ENCODE data around the gene GASK1A. TPM values are rescaled to one million over a fixed set of nuclear protein-coding genes. Genes with fewer than 3 reads are reported as not detected.

GASK1A gene
- total RNA-seq, 1 experiment from 2014 or later = 5.4 TPM

DNA sequence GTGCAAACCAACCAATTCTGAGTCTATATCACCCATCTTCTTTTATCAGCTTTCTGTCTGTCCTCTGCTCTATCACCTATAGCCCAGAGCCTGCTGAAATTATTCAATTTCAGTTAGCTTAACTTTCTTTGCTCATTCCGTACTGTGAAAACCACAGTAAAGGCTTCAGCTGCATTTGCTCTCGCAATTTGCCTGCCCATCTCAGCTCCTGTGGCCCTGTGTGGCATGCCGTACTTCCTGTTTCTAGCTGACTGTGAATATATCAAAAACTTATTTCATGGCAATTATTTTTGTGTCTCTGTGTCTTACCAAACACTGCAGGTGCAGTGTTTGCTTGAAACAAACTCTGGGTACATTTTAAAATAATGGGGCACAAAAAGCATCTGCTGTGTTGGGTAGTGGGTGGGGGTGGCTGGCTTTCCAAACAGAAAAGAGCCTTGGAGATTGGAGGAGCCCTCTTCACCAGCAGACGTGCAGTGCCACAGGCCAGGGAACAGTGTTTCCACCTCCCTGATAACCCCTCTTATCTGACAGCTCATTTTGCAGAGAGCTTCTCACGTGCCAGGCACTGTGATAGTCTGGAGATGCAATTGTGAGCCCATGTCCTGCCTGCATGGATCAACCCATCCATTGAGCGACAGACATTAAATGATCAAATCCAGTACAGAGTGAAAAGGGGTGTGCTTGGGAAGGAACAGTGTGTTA, 45.2 kb downstream of the GASK1A start:
- no CpG with 5 or more reads among the region's 6 CpGs for WGBS (ENCODE audit: extremely low coverage, insufficient read length, low lambda C conversion rate)
- H3K79me1 ChIP-seq (ENCODE audit: insufficient read depth, low read depth, low read length, poor library complexity, severe bottlenecking) = no peaks in the 10 kb centered on the region
- no peak overlapping the region for H3K18ac ChIP-seq (ENCODE audit: insufficient read length, low read depth, low read length)
- no peak overlapping the region for H3T11ph ChIP-seq (ENCODE audit: low read length)
- H3K4me1 ChIP-seq (ENCODE audit: insufficient read depth, low read length) = peaks cover 8% of the 10 kb centered on the region; the same call in 1 of the 2 replicates
- no peak overlapping the region for H3K23ac ChIP-seq (ENCODE audit: insufficient read length, low read depth, low read length)
- no peak overlapping the region for H2BK20ac ChIP-seq (ENCODE audit: low read depth, low read length, poor library complexity, severe bottlenecking)
- no peaks in the 10 kb centered on the region for H3K27me3 ChIP-seq (ENCODE audit: insufficient read depth, low read length)
- H3K4ac ChIP-seq (ENCODE audit: low read depth, low read length) = no peak overlapping the region
- no peak overlapping the region for H2BK15ac ChIP-seq (ENCODE audit: low read depth, low read length)
- H4K20me1 ChIP-seq (ENCODE audit: control insufficient read depth, insufficient read depth, insufficient read length) = no peaks in the 10 kb centered on the region
- no peak overlapping the region for H2BK12ac ChIP-seq (ENCODE audit: insufficient read length, low read depth, low read length)
- Mint-ChIP-seq H3K4me3 (no peak overlapping the region), H3K4me1 (peaks cover 13 to 20% of the 10 kb centered on the region in 2 experiments), H3K27me3 (ENCODE audit: low read depth) (peaks cover 2% of the 10 kb centered on the region; the same call in 1 of the 2 replicates), H3K9me3 (peaks cover 0 to 4% of the 10 kb centered on the region in 2 experiments; a peak in 3 of 5 replicates), H3K27ac (peak overlapping the region in 1 of 3 experiments; percentile 41; a peak in 1 of 7 replicates), H3K36me3 (ENCODE audit: insufficient read depth in 1 of 3, low read depth in 3 of 3) (peaks cover 0 to 4% (median 0%) of the 10 kb centered on the region in 3 experiments; a peak in 1 of 7 replicates)
- TF ChIP-seq, protein P1, sequence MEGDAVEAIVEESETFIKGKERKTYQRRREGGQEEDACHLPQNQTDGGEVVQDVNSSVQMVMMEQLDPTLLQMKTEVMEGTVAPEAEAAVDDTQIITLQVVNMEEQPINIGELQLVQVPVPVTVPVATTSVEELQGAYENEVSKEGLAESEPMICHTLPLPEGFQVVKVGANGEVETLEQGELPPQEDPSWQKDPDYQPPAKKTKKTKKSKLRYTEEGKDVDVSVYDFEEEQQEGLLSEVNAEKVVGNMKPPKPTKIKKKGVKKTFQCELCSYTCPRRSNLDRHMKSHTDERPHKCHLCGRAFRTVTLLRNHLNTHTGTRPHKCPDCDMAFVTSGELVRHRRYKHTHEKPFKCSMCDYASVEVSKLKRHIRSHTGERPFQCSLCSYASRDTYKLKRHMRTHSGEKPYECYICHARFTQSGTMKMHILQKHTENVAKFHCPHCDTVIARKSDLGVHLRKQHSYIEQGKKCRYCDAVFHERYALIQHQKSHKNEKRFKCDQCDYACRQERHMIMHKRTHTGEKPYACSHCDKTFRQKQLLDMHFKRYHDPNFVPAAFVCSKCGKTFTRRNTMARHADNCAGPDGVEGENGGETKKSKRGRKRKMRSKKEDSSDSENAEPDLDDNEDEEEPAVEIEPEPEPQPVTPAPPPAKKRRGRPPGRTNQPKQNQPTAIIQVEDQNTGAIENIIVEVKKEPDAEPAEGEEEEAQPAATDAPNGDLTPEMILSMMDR (conservative IDR thresholded peaks at IDR 0.05) = no peak
- no peaks in the 10 kb centered on the region for H3K9me3 ChIP-seq (ENCODE audit: control insufficient read depth, low read depth, low read length)
- H3K14ac ChIP-seq (ENCODE audit: insufficient read depth, low read length) = no peak overlapping the region
- no peak overlapping the region for H4K8ac ChIP-seq (replicated peaks; ENCODE audit: insufficient read length, low read depth, low read length)
- H4K5ac ChIP-seq (ENCODE audit: insufficient read length, low read depth, low read length) = no peak overlapping the region
- no peak overlapping the region for H3K4me2 ChIP-seq (ENCODE audit: insufficient read depth, insufficient read length, low read length)
- no peak overlapping the region for H3K27ac ChIP-seq (ENCODE audit: insufficient read length, low read depth, low read length)
- H2BK5ac ChIP-seq (ENCODE audit: insufficient read length, low read length) = no peak overlapping the region
- DNase-seq = no peak
- H2BK120ac ChIP-seq (ENCODE audit: low read depth, low read length, poor library complexity, severe bottlenecking) = peak overlapping the region; percentile 71
- no peak overlapping the region for H4K91ac ChIP-seq (ENCODE audit: insufficient read length, low read depth, low read length)
- no peak overlapping the region for H3K56ac ChIP-seq (ENCODE audit: insufficient read length, low read depth, low read length)
- no peak overlapping the region for H2AFZ ChIP-seq (ENCODE audit: low read length)
- H3K9ac ChIP-seq (ENCODE audit: extremely low read depth, insufficient read length, low read length) = no peak overlapping the region
- no peak overlapping the region for H2AK5ac ChIP-seq (ENCODE audit: insufficient read length, low read length)
- H3K79me2 ChIP-seq (ENCODE audit: insufficient read depth, low read length) = no peaks in the 10 kb centered on the region
- no peaks in the 10 kb centered on the region for H3K23me2 ChIP-seq (ENCODE audit: insufficient read length, low read depth, low read length, poor library complexity, severe bottlenecking)

All from H9 (cell line).